Fibroblast of lung (primary cell): ENCODE results near the gene SLC4A5. TPM values are rescaled to one million over a fixed set of nuclear protein-coding genes. Genes with fewer than 3 reads are reported as not detected.

Experiments
- DNase-seq, 2 donors: peaks; one replicate each; pipeline versions ENCODE4 v3.0.0 to v3.0.0-alpha.2; 2010; ENCODE audit warnings: low read depth in 2 of 2
- H2AFZ ChIP-seq: 2 replicates; pipeline ENCODE4 v1.5.1; 2012; ENCODE audit warnings: low read length, control low read depth, inconsistent platforms
- H3K27ac ChIP-seq: 2 replicates; pipeline ENCODE4 v1.5.1; 2011; ENCODE audit warnings: low read length, control low read depth; ENCODE audit not compliant: insufficient read depth
- H3K27me3 ChIP-seq: 2 replicates; pipeline ENCODE4 v1.5.1; 2011; ENCODE audit warnings: mild to moderate bottlenecking, low read length; ENCODE audit not compliant: control insufficient read depth, insufficient read depth
- H3K36me3 ChIP-seq: 2 replicates; pipeline ENCODE4 v1.5.1; 2011; ENCODE audit warnings: low read length; ENCODE audit not compliant: control insufficient read depth, insufficient read depth
- H3K4me1 ChIP-seq: 2 replicates; pipeline ENCODE4 v1.5.1; 2011; ENCODE audit warnings: low read length; ENCODE audit not compliant: control insufficient read depth, insufficient read depth; ENCODE audit errors: extremely low read depth
- H3K4me2 ChIP-seq: 2 replicates; pipeline ENCODE4 v1.5.1; 2011; ENCODE audit warnings: low read length, control low read depth; ENCODE audit not compliant: insufficient read depth; ENCODE audit errors: extremely low read depth
- H3K4me3 ChIP-seq, 4 experiments: fragments of 200-600 bp in 1 of 4; sonication (generic) in 1 of 4; replicated peaks in 1 of 4; 2 replicates each; pipeline ENCODE4 v1.5.1; 2011 to 2016; ENCODE audit warnings: low read length in 4 of 4, low read depth in 3 of 4, mild to moderate bottlenecking in 3 of 4, control low read depth in 2 of 4, inconsistent platforms in 1 of 4, mixed read lengths in 1 of 4; ENCODE audit not compliant: insufficient read depth in 1 of 4; ENCODE audit errors: control extremely low read depth in 1 of 4
- H3K79me2 ChIP-seq: 2 replicates; pipeline ENCODE4 v1.5.1; 2012; ENCODE audit warnings: mild to moderate bottlenecking, low read length, inconsistent platforms; ENCODE audit not compliant: control insufficient read depth, insufficient read depth
- H3K9ac ChIP-seq: 2 replicates; pipeline ENCODE4 v1.5.1; 2011; ENCODE audit warnings: mild to moderate bottlenecking, low read length, control low read depth; ENCODE audit not compliant: insufficient read depth
- H3K9me3 ChIP-seq: 2 replicates; pipeline ENCODE4 v1.5.1; 2012; ENCODE audit warnings: low read depth, low read length; ENCODE audit not compliant: control insufficient read depth, insufficient read depth
- H4K20me1 ChIP-seq: 2 replicates; pipeline ENCODE4 v1.5.1; 2011; ENCODE audit warnings: low read length; ENCODE audit not compliant: control insufficient read depth, insufficient read depth; ENCODE audit errors: extremely low read depth
- CTCF ChIP-seq, 2 donors: IDR thresholded peaks in 1 of 2; conservative IDR thresholded peaks in 1 of 2; 1 replicate in 1 of 2; 2 replicates in 1 of 2; pipeline ENCODE4 v1.5.1; 2011 to 2012; ENCODE audit warnings: low read length in 2 of 2, control low read depth in 1 of 2, inconsistent platforms in 1 of 2, low read depth in 1 of 2, mild to moderate bottlenecking in 1 of 2
- EZH2 ChIP-seq: IDR thresholded peaks from 2 replicates; pipeline ENCODE4 v1.5.1; 2012; ENCODE audit warnings: low read length, control low read depth, mild to moderate bottlenecking; ENCODE audit errors: missing control alignments
- polyA plus RNA-seq, 2 donors: library from polyadenylated mRNA; depleted of rRNA in 1 of 2; stranded (reverse) in 1 of 2; unstranded in 1 of 2; fragments of >200 nt; gene quantifications; 2 replicates each; pipeline ENCODE4 v1.2.1, GENCODE V29; 2011 to 2012; ENCODE audit warnings: missing spikeins in 1 of 2
- total RNA-seq: library from RNA; depleted of rRNA; stranded (reverse); fragments of >200 nt; gene quantifications from 2 replicates; pipeline ENCODE4 v1.2.1, GENCODE V29; 2014

Gene SLC4A5
- total and polyA plus RNA-seq, 2 donors (not counting 1 experiment from before 2014, with no cell fraction given), result 0.12 to 0.17 TPM

GRCh38 chr2:74228772-74229171 is 114.4 kb downstream of the SLC4A5 start:
- Histone ChIP-seq H3K27ac (no peak overlapping the region), H2AFZ (no peak overlapping the region), H4K20me1 (no peaks in the 10 kb centered on the region), H3K4me3 (no peak overlapping the region), H3K9me3 (no peaks in the 10 kb centered on the region), H3K4me2 (no peak overlapping the region), H3K27me3 (no peaks in the 10 kb centered on the region), H3K36me3 (no peaks in the 10 kb centered on the region), H3K9ac (no peak overlapping the region), H3K4me1 (no peaks in the 10 kb centered on the region), H3K79me2 (no peaks in the 10 kb centered on the region)
- TF ChIP-seq EZH2, result no peak
- no peak for TF ChIP-seq CTCF (conservative IDR thresholded peaks at IDR 0.05 in 1 of 2, IDR thresholded peaks at IDR 0.05 in 1 of 2; ENCODE audit: low read depth in 1 of 2, low read length in 2 of 2)
- DNase-seq, result no peak

- DNase-seq, result no peak
- no peaks in the 10 kb centered on the region for H3K79me2 ChIP-seq
- no peaks in the 10 kb centered on the region for H3K4me1 ChIP-seq
- TF ChIP-seq EZH2, result no peak
- H4K20me1 ChIP-seq, result no peaks in the 10 kb centered on the region
- no peak overlapping the region for H3K27ac ChIP-seq
- no peak overlapping the region for H3K4me2 ChIP-seq
- H3K9me3 ChIP-seq, result no peaks in the 10 kb centered on the region
- H3K4me3 ChIP-seq, result no peak overlapping the region
- no peaks in the 10 kb centered on the region for H3K36me3 ChIP-seq
- no peak overlapping the region for H2AFZ ChIP-seq
- H3K27me3 ChIP-seq, result no peaks in the 10 kb centered on the region
- no peak overlapping the region for H3K9ac ChIP-seq
Observed at GRCh38 chr2:74227646-74228045, 115.6 kb downstream of the SLC4A5 start.

GRCh38 chr2:74226648-74227213 is 116.5 kb downstream of the SLC4A5 start:
- H3K9me3 ChIP-seq, result no peaks in the 10 kb centered on the region
- no peaks in the 10 kb centered on the region for H3K4me1 ChIP-seq
- no peaks in the 10 kb centered on the region for H4K20me1 ChIP-seq
- H3K9ac ChIP-seq, result no peak overlapping the region
- H3K4me2 ChIP-seq, result no peak overlapping the region
- DNase-seq, result no peak
- no peaks in the 10 kb centered on the region for H3K79me2 ChIP-seq
- H3K36me3 ChIP-seq, result no peaks in the 10 kb centered on the region
- no peak overlapping the region for H3K4me3 ChIP-seq
- TF ChIP-seq EZH2 (no peak), CTCF (conservative IDR thresholded peaks at IDR 0.05 in 1 of 2, IDR thresholded peaks at IDR 0.05 in 1 of 2; ENCODE audit: low read depth in 1 of 2, low read length in 2 of 2) (no peak)
- no peak overlapping the region for H2AFZ ChIP-seq
- no peaks in the 10 kb centered on the region for H3K27me3 ChIP-seq
- H3K27ac ChIP-seq, result no peak overlapping the region
